GM12878 (cell line): Measurements from ENCODE around the gene SLC7A1. TPM values are rescaled to one million over a fixed set of nuclear protein-coding genes. Genes with fewer than 3 reads are reported as not detected.

Experiments used
- ATAC-seq: fragments of 200-7000 bp; cut with Tn5 transposase; 3 replicates; pipeline ENCODE4 v1.9.1; 2020; ENCODE audit warnings: mild to moderate bottlenecking, moderate library complexity
- BruUV-seq: library from RNA; stranded (reverse); fragments of 400-500 nt; replicated peaks from 2 replicates; lab custom pipeline; 2021; lab: Mats Ljungman, UMichigan
- CTCF ChIA-PET: fragments of 300-600 bp; sonication (Branson Sonifier 250); formaldehyde crosslinking; extraction: SDS; loops from one replicate; lab custom pipeline; 2021; ENCODE audit warnings: inconsistent platforms; lab: Yijun Ruan, JAX
- POLR2A ChIA-PET: fragments of 350-600 bp; formaldehyde crosslinking; extraction: SDS; loops from one replicate; lab custom pipeline; 2021; ENCODE audit warnings: inconsistent platforms; lab: Charles Lee
- RAD21 ChIA-PET: fragments of 300-600 bp; sonication (Branson Sonifier 250); formaldehyde crosslinking; loops from one replicate; lab custom pipeline; 2023; ENCODE audit warnings: antibody characterized with exemption; ENCODE audit not compliant: unreplicated experiment; lab: Charles Lee
- SMC1A ChIA-PET: fragments of 300-600 bp; sonication (Branson Sonifier 250); formaldehyde crosslinking; loops from one replicate; lab custom pipeline; 2023; ENCODE audit not compliant: unreplicated experiment, uncharacterized antibody; lab: Charles Lee
- DNase-seq: peaks from one replicate; pipeline ENCODE4 v3.0.0-alpha.2; 2011; ENCODE audit warnings: low read depth, low spot score
- FAIRE-seq: peaks from 3 replicates; lab custom pipeline; 2011; peaks lifted over from hg19 to GRCh38; lab: Jason Lieb, UNC
- H2AFZ ChIP-seq: 2 replicates; pipeline ENCODE4 v1.6.0; 2011; ENCODE audit warnings: low read depth, low read length, control low read depth; ENCODE audit not compliant: control insufficient read depth
- H3K27ac ChIP-seq: 2 replicates; pipeline ENCODE4 v1.5.1; 2011; ENCODE audit warnings: control low read depth; ENCODE audit not compliant: control insufficient read depth, insufficient read depth
- H3K27me3 ChIP-seq, 2 experiments: replicated peaks in 1 of 2; 2 replicates each; pipeline versions ENCODE4 v1.6.0 to v1.6.1; 2011; ENCODE audit warnings: low read length in 1 of 2; ENCODE audit not compliant: control insufficient read depth in 2 of 2, insufficient read depth in 2 of 2
- H3K36me3 ChIP-seq, 2 experiments: 2 replicates each; pipeline ENCODE4 v1.5.1; 2011; ENCODE audit warnings: low read length in 1 of 2; ENCODE audit not compliant: control insufficient read depth in 2 of 2, insufficient read depth in 2 of 2
- H3K4me1 ChIP-seq: 2 replicates; pipeline ENCODE4 v1.6.1; 2011; ENCODE audit warnings: mild to moderate bottlenecking, low read length, moderate library complexity, mixed read lengths; ENCODE audit not compliant: control insufficient read depth, insufficient read depth
- H3K4me2 ChIP-seq: 2 replicates; pipeline ENCODE4 v1.6.0; 2011; ENCODE audit warnings: control low read depth; ENCODE audit not compliant: control insufficient read depth, insufficient read depth
- H3K4me3 ChIP-seq: fragments of 200-600 bp; sonication (generic); 2 replicates; pipeline ENCODE4 v1.5.1; 2016
- H3K79me2 ChIP-seq: 2 replicates; pipeline ENCODE4 v1.6.0; 2011; ENCODE audit warnings: low read length; ENCODE audit not compliant: control insufficient read depth, insufficient read depth
- H3K9ac ChIP-seq: 2 replicates; pipeline ENCODE4 v1.8.0; 2011; ENCODE audit warnings: low read length, control low read depth, mixed read lengths; ENCODE audit not compliant: control insufficient read depth, insufficient read depth
- H3K9me3 ChIP-seq: replicated peaks from 3 replicates; pipeline ENCODE4 v1.5.1; 2011; ENCODE audit warnings: mild to moderate bottlenecking, low read length; ENCODE audit not compliant: control insufficient read depth, insufficient read depth
- H4K20me1 ChIP-seq: 2 replicates; pipeline ENCODE4 v1.6.0; 2011; ENCODE audit not compliant: control insufficient read depth, insufficient read depth
- CHD2 ChIP-seq: IDR thresholded peaks from 2 replicates; pipeline ENCODE4 v1.6.1; 2011; ENCODE audit warnings: low read depth, low read length, improper control_type of control experiment, borderline replicate concordance
- DPF2 ChIP-seq: fragments of 450-650 bp; IDR thresholded peaks from 2 replicates; pipeline ENCODE4 v1.6.1; 2017; ENCODE audit warnings: mild to moderate bottlenecking
- EZH2 ChIP-seq: IDR thresholded peaks from 2 replicates; pipeline ENCODE4 v1.6.1; 2012; ENCODE audit warnings: low read depth, mild to moderate bottlenecking, control low read depth, inconsistent platforms, low read length, borderline replicate concordance; ENCODE audit not compliant: control insufficient read depth
- FOS ChIP-seq: IDR thresholded peaks from 3 replicates; pipeline ENCODE4 v1.6.1; 2011; ENCODE audit warnings: borderline replicate concordance; ENCODE audit not compliant: insufficient read length; ENCODE audit errors: extremely low read depth
- MLLT1 ChIP-seq: fragments of 450-650 bp; IDR thresholded peaks from 2 replicates; pipeline ENCODE4 v1.6.1; 2016; ENCODE audit warnings: mild to moderate bottlenecking
- NRF1 ChIP-seq: conservative IDR thresholded peaks from 2 replicates; pipeline ENCODE4 v1.6.1; 2011; ENCODE audit warnings: mild to moderate bottlenecking, low read depth, low read length, improper control_type of control experiment
- SRF ChIP-seq, 2 experiments: IDR thresholded peaks; 2 replicates each; pipeline ENCODE4 v1.6.1; 2011; ENCODE audit warnings: low read depth in 2 of 2, low read length in 2 of 2, mild to moderate bottlenecking in 1 of 2, moderate library complexity in 1 of 2
- WGBS: methylation state at CpG from one replicate; pipeline ENCODE4 v1.1.6; 2016; ENCODE audit warnings: low lambda C conversion rate; ENCODE audit not compliant: insufficient replicate concordance, insufficient coverage; ENCODE audit errors: missing lambda C conversion rate; 5-methylcytosine and 5-hydroxymethylcytosine counted together
- in situ Hi-C: fragments of 300-500 bp; cut with MboI; formaldehyde crosslinking; loops from 9 replicates; pipeline ENCODE4 v1.14.3; 2018; ENCODE audit warnings: mixed read lengths
- intact Hi-C: fragments of 100-400 bp; cut with micrococcal nuclease; formaldehyde crosslinking; loops from one replicate; pipeline ENCODE4 v1.14.2; 2022; ENCODE audit not compliant: unreplicated experiment
- polyA plus RNA-seq, 11 experiments: library from polyadenylated mRNA; depleted of rRNA in 4 of 11; unstranded in 6 of 11; stranded (reverse) in 5 of 11; fragments of >200 nt; fragmentation: Nextera tagmentation in 4 of 11; fragmentation: Illumina TruSeq in 1 of 11; extraction: Ambion mirVana in 4 of 11; extraction: Trizol in 1 of 11; gene quantifications; 1 replicate in 1 of 11; 2 replicates in 10 of 11; pipeline versions ENCODE4 v1.2.1 to v1.2.3, GENCODE V29; 2011 to 2016; ENCODE audit warnings: inconsistent platforms in 2 of 11, missing spikeins in 2 of 11, low read depth in 1 of 11
- total RNA-seq, 4 experiments: library from RNA; depleted of rRNA in 3 of 4; stranded (reverse); fragments of >200 nt in 3 of 4; fragmentation: Illumina TruSeq in 1 of 4; extraction: Trizol in 1 of 4; gene quantifications; 2 replicates each; pipeline versions ENCODE4 v1.2.1 to v1.2.3, GENCODE V29; 2013 to 2021

The SLC7A1 gene
- total and polyA plus RNA-seq, 10 of the 15 experiments (the other 5 are each of a cell fraction or from before 2014, with no cell fraction given), result 6.4 to 91.7 (median 23.4) TPM

GRCh38 chr13:29515372-29515771, 80.1 kb downstream of the SLC7A1 start:
- CTCF ChIA-PET, result no interaction called here
- 92% methylated on average over 7 of the region's 7 CpGs for WGBS
- in situ Hi-C loops, result no loop called here

More at GRCh38 chr13:29515372-29515771, 80.1 kb downstream of the SLC7A1 start:
- Histone ChIP-seq H3K27ac (no peak overlapping the region), H3K4me2 (no peak overlapping the region), H3K9ac (no peak overlapping the region), H3K79me2 (no peaks in the 10 kb centered on the region), H3K4me1 (no peaks in the 10 kb centered on the region), H2AFZ (no peak overlapping the region)
- FAIRE-seq, result no peak
- ChIA-PET POLR2A (no interaction called here), SMC1A (no interaction called here)
- no peak for ATAC-seq
- no peak for TF ChIP-seq MLLT1
- no peak for TF ChIP-seq NRF1
- no peak for TF ChIP-seq EZH2
- TF ChIP-seq CHD2, result no peak
- no peak for TF ChIP-seq DPF2
- no peak for TF ChIP-seq FOS
- TF ChIP-seq SRF (IDR thresholded peaks at IDR 0.05; ENCODE audit: low read depth in 2 of 2, low read length in 2 of 2), result no peak
- TF ChIP-seq, all 136 proteins: peak for 0
- no TSS peak for BruUV-seq
- Histone ChIP-seq H4K20me1 (no peaks in the 10 kb centered on the region), H3K36me3 (peaks cover 39 to 45% of the 10 kb centered on the region in 2 experiments; a peak in 3 of 4 replicates), H3K4me3 (no peak overlapping the region), H3K9me3 (no peaks in the 10 kb centered on the region), H3K27me3 (no peaks in the 10 kb centered on the region)
- no peak for DNase-seq
- RAD21 ChIA-PET, result no interaction called here
- intact Hi-C loops, result no loop called here
